ENCODE data around the gene DOCK2. TPM values are rescaled to one million over a fixed set of nuclear protein-coding genes. Genes with fewer than 3 reads are reported as not detected.

DOCK2 gene
- total and polyA plus RNA-seq, 9 of the 15 experiments (the other 6 are each of a cell fraction or from before 2014, with no cell fraction given), result 4.5 to 42.6 (median 20.5) TPM

GRCh38 chr5:169778622-169779596 lies 141.8 kb downstream of the DOCK2 start:
- WGBS (ENCODE audit: insufficient coverage, low coverage, missing lambda C conversion rate), result 29% methylated on average over 7 of the region's 7 CpGs

More at GRCh38 chr5:169778622-169779596, 141.8 kb downstream of the DOCK2 start:
- ATAC-seq, result peak; percentile 44
- TF ChIP-seq AFF1 (IDR thresholded peaks at IDR 0.05; ENCODE audit: low read depth in 1 of 2, partially characterized antibody in 2 of 2) (no peak), NEUROD1 (IDR thresholded peaks at IDR 0.05; ENCODE audit: borderline replicate concordance, low read depth, low read length, partially characterized antibody) (no peak), CTBP1 (IDR thresholded peaks at IDR 0.05; ENCODE audit: borderline replicate concordance) (no peak), POLR3A (IDR thresholded peaks at IDR 0.05; ENCODE audit: borderline replicate concordance, extremely low read depth, insufficient read depth, insufficient read length) (no peak), NR2C2 (CRISPR knock-in tag; IDR thresholded peaks at IDR 0.05) (no peak), NR2C2 (tag; IDR thresholded peaks at IDR 0.05) (no peak), CHD4 (IDR thresholded peaks at IDR 0.05; ENCODE audit: insufficient read depth, insufficient replicate concordance, low read depth, low read length, poor library complexity, severe bottlenecking) (no peak), BHLHE40 (IDR thresholded peaks at IDR 0.05; ENCODE audit: low read length) (peak; percentile 36; the same call in 1 of the 2 replicates), SPI1 (IDR thresholded peaks at IDR 0.05; ENCODE audit: borderline replicate concordance, low read depth, low read length) (peak; percentile 95)
- Histone ChIP-seq H3K9me1 (ENCODE audit: control insufficient read depth, insufficient read depth, low read length) (no peaks in the 10 kb centered on the region), H3K9me3 (replicated peaks; ENCODE audit: control insufficient read depth, insufficient read depth, low read depth, low read length) (no peaks in the 10 kb centered on the region), H3K79me2 (ENCODE audit: control insufficient read depth, insufficient read depth, low read length) (no peaks in the 10 kb centered on the region), H3K4me3 (no peak overlapping the region), H3K4me1 (replicated peaks in 1 of 2; ENCODE audit: control insufficient read depth in 2 of 2, insufficient read depth in 2 of 2, low read length in 2 of 2) (peaks cover 0 to 7% of the 10 kb centered on the region in 2 experiments; a peak in 2 of 5 replicates), H4K20me1 (replicated peaks; ENCODE audit: control insufficient read depth, insufficient read depth, low read length) (no peaks in the 10 kb centered on the region), H3K27me3 (ENCODE audit: control insufficient read depth in 2 of 2, insufficient read depth in 2 of 2, low read length in 2 of 2) (no peaks in the 10 kb centered on the region), H3K4me2 (ENCODE audit: insufficient read depth, low read length) (no peak overlapping the region), H3K27ac (ENCODE audit: extremely low read depth, low read depth, low read length) (no peak overlapping the region), H3K36me3 (ENCODE audit: control insufficient read depth, insufficient read depth, low read length) (no peaks in the 10 kb centered on the region), H3K9ac (ENCODE audit: insufficient read depth in 1 of 2, low read depth in 2 of 2, low read length in 2 of 2) (no peak overlapping the region), H2AFZ (ENCODE audit: low read depth, low read length) (peak overlapping the region; percentile 34; the same call in 1 of the 2 replicates)
- no peak for DNase-seq (ENCODE audit: extremely low read depth in 1 of 4, low spot score in 3 of 4)
- in situ Hi-C loops (cut with MboI) (no loop called here), intact Hi-C loops (cut with micrococcal nuclease) (no loop called here)
- POLR2A ChIA-PET, result interaction anchor here (0.6 to 1.4 kb wide), 4 partner anchors 9 to 61 kb away, joined by 3 to 4 read pairs (median 3); no protein-coding TSS in a partner anchor
- FAIRE-seq, result no peak
- BruUV-seq (replicated peaks), result no TSS peak
- CTCF ChIA-PET (ENCODE audit: low intra/inter-chr PET ratio), result no interaction called here

Measured in K562 (cell line).